ENCODE measurements around the gene SLC20A1. TPM values are rescaled to one million over a fixed set of nuclear protein-coding genes. Genes with fewer than 3 reads are reported as not detected.

SLC20A1 gene
- total and polyA plus RNA-seq, 2 of the 4 experiments (the other 2 are of a cell fraction) = 93.6 to 94.1 TPM

DNA sequence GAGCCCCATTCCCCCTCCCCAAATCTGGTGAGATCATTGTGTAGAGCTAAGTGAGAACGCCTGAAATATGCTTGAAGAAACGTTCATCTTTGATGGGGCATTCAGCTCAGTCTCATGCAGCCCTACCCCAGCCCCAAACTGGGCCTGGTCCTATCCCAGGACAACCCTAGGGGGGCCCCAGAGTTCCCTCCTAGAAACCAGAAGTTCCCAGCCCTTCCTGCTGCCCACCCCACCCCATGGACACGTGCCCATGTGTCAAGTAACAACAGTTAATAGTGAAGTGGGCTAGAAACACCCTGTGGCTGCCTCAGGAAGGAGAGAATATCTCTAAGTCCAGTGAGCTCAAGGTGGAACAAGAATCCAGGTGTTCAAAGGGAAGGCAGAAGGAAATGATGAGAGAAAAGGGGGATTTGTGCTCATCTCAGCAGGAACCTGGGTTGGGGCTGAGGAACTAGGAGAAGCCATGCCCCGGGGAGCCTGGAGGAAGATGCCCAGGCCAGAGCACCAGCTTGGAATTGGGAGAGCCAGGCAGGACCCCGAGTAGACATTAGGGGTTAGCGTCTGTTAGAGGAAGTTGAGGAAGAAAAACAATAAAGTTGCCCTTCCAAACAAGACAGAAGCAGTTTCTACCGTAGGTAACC lies 20.1 kb upstream of the SLC20A1 start:
- Histone ChIP-seq H3K4me3 (ENCODE audit: insufficient read depth, low read depth, low read length) (no peak overlapping the region), H2AFZ (replicated peaks; ENCODE audit: low read length, poor library complexity) (peak overlapping the region; percentile 38), H4K8ac (ENCODE audit: low read depth in 2 of 2, low read length in 2 of 2) (peak overlapping the region in 1 of 2 experiments; percentile 98; a peak in 2 of 4 replicates), H3K9me3 (ENCODE audit: control insufficient read depth, insufficient read depth, low read length) (no peaks in the 10 kb centered on the region), H4K20me1 (ENCODE audit: insufficient read depth, low read length) (no peaks in the 10 kb centered on the region; the same call in 1 of the 2 replicates), H2AK9ac (replicated peaks; ENCODE audit: low read depth, low read length, poor library complexity) (peak overlapping the region; percentile 65), H3K9me1 (ENCODE audit: insufficient read depth, low read length) (peaks cover 21% of the 10 kb centered on the region), H2BK15ac (ENCODE audit: low read depth, low read length) (peak overlapping the region; percentile 83; the same call in 2 of the 3 replicates), H3K27ac (ENCODE audit: insufficient read depth, low read length) (peak overlapping the region; percentile 22; the same call in 1 of the 2 replicates), H3K23ac (ENCODE audit: low read depth, low read length) (peak overlapping the region; percentile 57; the same call in 1 of the 2 replicates), H3K9ac (ENCODE audit: low read depth, low read length) (no peak overlapping the region), H3K27me3 (ENCODE audit: control insufficient read depth, insufficient read depth, low read length) (no peaks in the 10 kb centered on the region), H3K4me2 (ENCODE audit: low read depth, low read length) (no peak overlapping the region), H2BK5ac (ENCODE audit: low read depth, low read length, poor library complexity, severe bottlenecking) (peak overlapping the region; percentile 27), H3K18ac (ENCODE audit: low read depth, low read length) (0 out of 2 replicates have a peak overlapping the region, but pooled peaks have one; percentile 1), H2BK20ac (ENCODE audit: low read depth, low read length) (peak overlapping the region; percentile 90), H3K56ac (ENCODE audit: extremely low read depth, insufficient read depth, low read length) (no peak overlapping the region), H3K79me1 (ENCODE audit: low read depth in 1 of 2, low read length in 2 of 2) (peaks cover 0 to 16% of the 10 kb centered on the region in 2 experiments; a peak in 2 of 4 replicates), H4K91ac (ENCODE audit: insufficient read depth, low read depth, low read length) (peak overlapping the region; percentile 65), H3K4me1 (ENCODE audit: control insufficient read depth, insufficient read depth, low read length) (peaks cover 24% of the 10 kb centered on the region), H3K14ac (replicated peaks; ENCODE audit: low read depth, low read length) (peak overlapping the region; percentile 31), H4K5ac (ENCODE audit: low read depth, low read length) (no peak overlapping the region), H2BK120ac (ENCODE audit: low read depth, low read length) (peak overlapping the region; percentile 100), H2AK5ac (ENCODE audit: low read depth, low read length) (peak overlapping the region; percentile 95), H3K36me3 (ENCODE audit: control insufficient read depth, insufficient read depth, low read length) (no peaks in the 10 kb centered on the region), H3K4ac (ENCODE audit: low read depth, low read length) (peak overlapping the region; percentile 82)
- in situ Hi-C loops (cut with MboI; ENCODE audit: low sequenced_read_pairs) (loop anchor here (10.0 kb wide), 1 partner anchor 319 kb away; no protein-coding TSS in a partner anchor), intact Hi-C loops (cut with micrococcal nuclease) (loop anchor here (1.0 to 10.0 kb wide), 2 partner anchors 101 to 319 kb away; no protein-coding TSS in a partner anchor), dilution Hi-C loops (cut with HindIII; ENCODE audit: low sequenced_read_pairs, unreplicated experiment) (no loop called here)
- ChIA-PET POLR2A (ENCODE audit: unreplicated experiment) (no interaction called here), CTCF (interaction anchor here (0.6 to 3.0 kb wide), 6 partner anchors 21 to 316 kb away, joined by 3 to 15 read pairs (median 6); no protein-coding TSS in a partner anchor)
- 100% methylated on average over 1 of the region's 7 CpGs; no CpG with 5 or more reads in 1 of the 2 experiments for WGBS, 2 experiments (ENCODE audit: extremely low coverage in 2 of 2, insufficient read length in 1 of 2)
- BruUV-seq (replicated peaks) = no TSS peak
- DNase-seq (no peak), ATAC-seq (ENCODE audit: low read depth) (no peak)
- TF ChIP-seq CHD1 (IDR thresholded peaks at IDR 0.05; ENCODE audit: low read depth, low read length) = no peak
- no peak for TF ChIP-seq NFE2L2 (IDR thresholded peaks at IDR 0.05; ENCODE audit: low read depth, low read length)
- TF ChIP-seq, protein P1, sequence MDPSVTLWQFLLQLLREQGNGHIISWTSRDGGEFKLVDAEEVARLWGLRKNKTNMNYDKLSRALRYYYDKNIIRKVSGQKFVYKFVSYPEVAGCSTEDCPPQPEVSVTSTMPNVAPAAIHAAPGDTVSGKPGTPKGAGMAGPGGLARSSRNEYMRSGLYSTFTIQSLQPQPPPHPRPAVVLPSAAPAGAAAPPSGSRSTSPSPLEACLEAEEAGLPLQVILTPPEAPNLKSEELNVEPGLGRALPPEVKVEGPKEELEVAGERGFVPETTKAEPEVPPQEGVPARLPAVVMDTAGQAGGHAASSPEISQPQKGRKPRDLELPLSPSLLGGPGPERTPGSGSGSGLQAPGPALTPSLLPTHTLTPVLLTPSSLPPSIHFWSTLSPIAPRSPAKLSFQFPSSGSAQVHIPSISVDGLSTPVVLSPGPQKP (IDR thresholded peaks at IDR 0.05; ENCODE audit: borderline replicate concordance, low read depth, low read length) = no peak
- TF ChIP-seq, protein P2, sequence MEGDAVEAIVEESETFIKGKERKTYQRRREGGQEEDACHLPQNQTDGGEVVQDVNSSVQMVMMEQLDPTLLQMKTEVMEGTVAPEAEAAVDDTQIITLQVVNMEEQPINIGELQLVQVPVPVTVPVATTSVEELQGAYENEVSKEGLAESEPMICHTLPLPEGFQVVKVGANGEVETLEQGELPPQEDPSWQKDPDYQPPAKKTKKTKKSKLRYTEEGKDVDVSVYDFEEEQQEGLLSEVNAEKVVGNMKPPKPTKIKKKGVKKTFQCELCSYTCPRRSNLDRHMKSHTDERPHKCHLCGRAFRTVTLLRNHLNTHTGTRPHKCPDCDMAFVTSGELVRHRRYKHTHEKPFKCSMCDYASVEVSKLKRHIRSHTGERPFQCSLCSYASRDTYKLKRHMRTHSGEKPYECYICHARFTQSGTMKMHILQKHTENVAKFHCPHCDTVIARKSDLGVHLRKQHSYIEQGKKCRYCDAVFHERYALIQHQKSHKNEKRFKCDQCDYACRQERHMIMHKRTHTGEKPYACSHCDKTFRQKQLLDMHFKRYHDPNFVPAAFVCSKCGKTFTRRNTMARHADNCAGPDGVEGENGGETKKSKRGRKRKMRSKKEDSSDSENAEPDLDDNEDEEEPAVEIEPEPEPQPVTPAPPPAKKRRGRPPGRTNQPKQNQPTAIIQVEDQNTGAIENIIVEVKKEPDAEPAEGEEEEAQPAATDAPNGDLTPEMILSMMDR (conservative IDR thresholded peaks at IDR 0.05; ENCODE audit: low read depth, low read length) = no peak
